Neural crest cell (in vitro differentiated cells): ENCODE measurements around the gene DNLZ. TPM values are rescaled to one million over a fixed set of nuclear protein-coding genes. Genes with fewer than 3 reads are reported as not detected.
A peak's percentile ranks its signal among the peaks of the same experiment; 100 is the strongest.

Experiments used
- DNase-seq: peaks from one replicate; pipeline ENCODE4 v3.0.0; 2021; ENCODE audit warnings: low read depth, mixed read lengths, low spot score
- H3K27ac Mint-ChIP-seq: one replicate; pipeline ENCODE4 v1.8.0; 2021; ENCODE audit warnings: mild to moderate bottlenecking, mixed read lengths; ENCODE audit not compliant: unreplicated experiment
- H3K27me3 Mint-ChIP-seq: 2 replicates; pipeline ENCODE4 v1.8.0; 2021; ENCODE audit warnings: low read depth, mild to moderate bottlenecking, mixed read lengths
- H3K36me3 Mint-ChIP-seq: 2 replicates; pipeline ENCODE4 v1.8.0; 2021; ENCODE audit warnings: low read depth, mild to moderate bottlenecking, mixed read lengths
- H3K4me1 Mint-ChIP-seq: 2 replicates; pipeline ENCODE4 v1.8.0; 2021; ENCODE audit warnings: mixed read lengths
- H3K4me3 Mint-ChIP-seq: one replicate; pipeline ENCODE4 v1.8.0; 2021; ENCODE audit warnings: mild to moderate bottlenecking, mixed read lengths
- H3K9me3 Mint-ChIP-seq: 2 replicates; pipeline ENCODE4 v1.8.0; 2021; ENCODE audit warnings: mixed read lengths
- CTCF ChIP-seq: fragments of 200-600 bp; sonication (generic); conservative IDR thresholded peaks from 2 replicates; pipeline ENCODE4 v1.5.0; 2021; ENCODE audit warnings: antibody characterized with exemption, mild to moderate bottlenecking
- total RNA-seq: library from RNA; stranded (reverse); gene quantifications from 2 replicates; pipeline ENCODE4 v1.2.1, GENCODE V29; 2021

DNLZ gene
- total RNA-seq, 1 donor from 2014 or later = 21.3 TPM

GRCh38 chr9:136391737-136392537, 28.4 kb upstream of the DNLZ start:
- no peaks in the 10 kb centered on the region for H3K9me3 Mint-ChIP-seq
- TF ChIP-seq CTCF = no peak
- H3K36me3 Mint-ChIP-seq = peaks cover 10% of the 10 kb centered on the region
- no peak overlapping the region for H3K4me3 Mint-ChIP-seq
- H3K27me3 Mint-ChIP-seq = no peaks in the 10 kb centered on the region
- H3K4me1 Mint-ChIP-seq = no peaks in the 10 kb centered on the region
- peak overlapping the region; percentile 20 for H3K27ac Mint-ChIP-seq
- DNase-seq = no peak

DNA sequence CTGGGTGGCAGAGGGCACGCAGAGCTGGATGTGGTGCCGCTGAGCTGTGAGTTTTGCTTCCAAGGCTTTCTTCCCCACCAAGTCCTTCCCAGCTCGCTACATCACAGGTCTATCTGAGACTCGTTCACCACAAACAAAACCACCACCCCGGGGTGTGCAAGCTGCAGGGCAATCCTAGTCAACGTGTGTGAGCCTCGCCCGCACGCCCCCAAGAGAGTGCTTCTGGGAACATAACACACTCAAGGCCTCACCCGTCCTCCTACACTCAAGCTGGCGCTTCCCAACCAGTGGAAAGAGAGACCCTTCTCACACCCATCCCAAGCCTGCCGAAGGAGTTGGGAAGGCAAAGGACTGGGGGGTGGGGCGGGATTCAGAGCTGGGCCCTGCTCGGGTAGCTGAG, 25.9 kb upstream of the DNLZ start:
- peaks cover 17% of the 10 kb centered on the region for H3K36me3 Mint-ChIP-seq
- no peak for TF ChIP-seq CTCF
- no peaks in the 10 kb centered on the region for H3K9me3 Mint-ChIP-seq
- no peak overlapping the region for H3K27ac Mint-ChIP-seq
- no peaks in the 10 kb centered on the region for H3K27me3 Mint-ChIP-seq
- no peak overlapping the region for H3K4me3 Mint-ChIP-seq
- no peaks in the 10 kb centered on the region for H3K4me1 Mint-ChIP-seq
- no peak for DNase-seq

DNA sequence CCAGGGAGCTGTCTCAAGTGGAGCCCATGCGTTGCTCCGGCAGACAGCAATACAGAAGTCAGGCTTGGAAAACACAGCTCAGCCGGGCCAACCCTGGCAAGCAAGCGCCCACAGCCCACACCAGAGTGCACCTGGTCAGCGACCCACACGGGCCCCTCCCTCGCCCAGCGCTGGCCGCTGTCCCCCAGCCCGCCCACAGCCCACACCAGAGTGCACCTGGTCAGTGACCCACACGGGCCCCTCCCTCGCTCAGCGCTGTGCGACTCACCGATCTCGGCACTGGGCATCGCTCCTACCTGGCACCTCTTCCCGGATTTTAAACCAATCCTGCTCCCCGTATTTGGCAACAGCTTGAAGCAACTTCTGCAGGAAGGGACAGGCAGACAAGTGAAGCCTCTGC, 23.7 kb upstream of the DNLZ start:
- no peak overlapping the region for H3K4me3 Mint-ChIP-seq
- H3K27me3 Mint-ChIP-seq = no peaks in the 10 kb centered on the region
- TF ChIP-seq CTCF = no peak
- peaks cover 17% of the 10 kb centered on the region for H3K36me3 Mint-ChIP-seq
- H3K4me1 Mint-ChIP-seq = no peaks in the 10 kb centered on the region
- no peaks in the 10 kb centered on the region for H3K9me3 Mint-ChIP-seq
- no peak overlapping the region for H3K27ac Mint-ChIP-seq
- DNase-seq = no peak

DNA sequence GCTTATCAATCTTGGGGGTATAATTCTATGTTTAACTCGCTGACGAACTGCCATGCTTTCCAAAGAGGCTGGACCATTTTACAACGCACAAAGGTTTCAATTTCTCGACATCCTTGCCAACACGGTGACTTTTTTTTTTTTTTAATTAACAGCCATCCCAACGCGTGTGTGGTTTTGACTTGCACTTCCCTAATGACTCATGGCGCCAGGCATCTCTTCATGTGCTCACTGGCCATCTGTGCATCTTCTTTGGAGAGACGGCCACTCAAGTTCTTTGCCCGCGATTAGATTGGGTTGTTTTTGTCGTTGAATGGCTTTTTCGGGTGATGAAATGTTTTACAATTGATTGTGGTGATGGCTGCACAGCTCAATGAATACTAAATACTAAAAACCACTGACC, 22.5 kb upstream of the DNLZ start:
- Mint-ChIP-seq H3K27me3 (no peaks in the 10 kb centered on the region), H3K4me3 (no peak overlapping the region), H3K36me3 (peaks cover 14% of the 10 kb centered on the region), H3K9me3 (no peaks in the 10 kb centered on the region), H3K4me1 (no peaks in the 10 kb centered on the region), H3K27ac (no peak overlapping the region)
- no peak for TF ChIP-seq CTCF
- no peak for DNase-seq

DNA sequence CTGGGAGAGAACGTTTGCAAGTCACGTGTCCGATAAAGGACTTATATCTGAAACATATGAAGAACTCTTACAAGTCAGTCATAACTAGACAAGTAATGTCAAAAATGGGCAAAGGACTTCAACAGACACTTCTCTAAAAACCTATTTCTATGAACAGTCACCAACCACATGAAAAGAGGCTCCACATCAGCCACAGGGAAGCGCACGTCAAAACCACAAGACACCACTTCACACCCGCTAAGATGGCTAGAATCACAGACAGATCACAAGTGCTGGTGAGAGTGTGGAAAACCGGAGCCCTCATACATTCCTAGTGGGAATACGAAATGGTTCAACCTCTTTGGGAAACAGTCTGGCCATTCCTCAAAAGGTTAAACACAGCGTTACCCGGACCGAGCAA, 21.5 kb upstream of the DNLZ start:
- Mint-ChIP-seq H3K4me3 (no peak overlapping the region), H3K36me3 (peaks cover 14% of the 10 kb centered on the region)
- no peak for DNase-seq

More for the DNA sequence above, 21.5 kb upstream of the DNLZ start:
- Mint-ChIP-seq H3K27ac (peak overlapping the region; percentile 29), H3K4me1 (no peaks in the 10 kb centered on the region), H3K27me3 (no peaks in the 10 kb centered on the region), H3K9me3 (no peaks in the 10 kb centered on the region)
- TF ChIP-seq CTCF = no peak
